DMS153 (cell line): ENCODE measurements around the gene CTTN.

Source experiments
- DNase-seq: peaks from one replicate; lab custom pipeline; 2025; lab: John Stamatoyannopoulos, UW

The CTTN gene

GRCh38 chr11:70477176-70477575 is 78.8 kb downstream of the CTTN start:
- no peak for DNase-seq

- no peak for DNase-seq
Measured at GRCh38 chr11:70477609-70478008, 79.3 kb downstream of the CTTN start.

- no peak for DNase-seq
Measured at GRCh38 chr11:70478166-70478890, 80.0 kb downstream of the CTTN start.

GRCh38 chr11:70480711-70481110 is 82.4 kb downstream of the CTTN start:
- DNase-seq, result no peak

GRCh38 chr11:70481625-70482528 is 83.5 kb downstream of the CTTN start:
- no peak for DNase-seq

GRCh38 chr11:70482529-70482917 is 84.2 kb downstream of the CTTN start:
- DNase-seq, result no peak

GRCh38 chr11:70483077-70483861 is 84.9 kb downstream of the CTTN start:
- no peak for DNase-seq

GRCh38 chr11:70483917-70484316 is 85.6 kb downstream of the CTTN start:
- DNase-seq, result no peak

- DNase-seq, result no peak
Measured at GRCh38 chr11:70485326-70486025, 87.1 kb downstream of the CTTN start.

GRCh38 chr11:70486026-70486415 is 87.7 kb downstream of the CTTN start:
- DNase-seq, result no peak
